Skeletal muscle satellite cell (primary cell): ENCODE measurements around the gene SMIM38.

Experiments used
- H3K27me3 ChIP-seq: 2 replicates; pipeline ENCODE4 v1.7.0; 2013; ENCODE audit warnings: low read length; ENCODE audit not compliant: control insufficient read depth, insufficient read depth
- H3K36me3 ChIP-seq: 2 replicates; pipeline ENCODE4 v1.7.0; 2013; ENCODE audit warnings: mild to moderate bottlenecking, control low read depth, low read length; ENCODE audit not compliant: insufficient read depth
- H3K4me1 ChIP-seq: 2 replicates; pipeline ENCODE4 v1.7.0; 2013; ENCODE audit warnings: low read length; ENCODE audit not compliant: control insufficient read depth, insufficient read depth
- H3K4me2 ChIP-seq: 2 replicates; pipeline ENCODE4 v1.7.0; 2013; ENCODE audit warnings: mild to moderate bottlenecking, low read length
- H3K4me3 ChIP-seq: 2 replicates; pipeline ENCODE4 v1.7.0; 2013; ENCODE audit warnings: low read length
- H3K9ac ChIP-seq: 2 replicates; pipeline ENCODE4 v1.7.0; 2013; ENCODE audit warnings: mild to moderate bottlenecking, low read depth, low read length, moderate library complexity
- H3K9me3 ChIP-seq: replicated peaks from 2 replicates; pipeline ENCODE4 v1.7.0; 2013; ENCODE audit warnings: mild to moderate bottlenecking, control low read depth, low read length

The SMIM38 gene

DNA sequence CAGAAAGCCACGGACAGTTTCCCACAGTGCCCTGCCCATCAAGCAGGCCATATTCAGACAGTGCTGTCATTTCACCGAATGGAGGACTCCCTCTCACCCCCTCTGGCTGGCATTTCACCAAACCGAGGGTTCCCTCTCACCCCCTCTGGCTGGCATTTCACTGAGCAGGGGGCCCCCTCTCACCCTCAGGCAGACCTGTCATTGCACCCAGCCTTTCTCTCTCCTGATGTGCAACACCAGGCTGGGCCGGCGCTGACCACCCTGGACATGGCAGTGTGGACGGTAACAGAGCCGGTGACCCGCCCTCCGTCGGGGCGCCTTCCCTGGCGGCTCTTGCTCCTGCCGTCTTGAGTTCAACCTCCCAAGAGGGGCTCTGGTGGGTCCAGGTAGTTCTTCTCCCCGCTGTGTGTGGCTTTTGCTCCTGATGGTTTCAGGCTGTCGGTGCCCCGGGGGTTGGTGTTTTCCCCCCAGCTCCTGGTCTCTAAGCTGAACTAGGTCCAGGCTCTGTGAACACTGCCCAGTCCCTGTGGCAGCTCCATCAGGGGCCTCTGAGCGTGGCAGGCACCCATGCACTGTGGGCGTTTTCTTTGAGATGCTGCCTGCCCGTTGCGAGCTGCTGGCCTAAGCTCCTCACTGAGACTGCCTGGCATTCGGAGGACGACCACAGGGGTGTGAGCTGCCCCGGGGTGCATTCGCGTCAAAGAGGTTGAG is 46.9 kb downstream of the SMIM38 start:
- no peaks in the 10 kb centered on the region for H3K4me1 ChIP-seq
- no peak overlapping the region for H3K4me3 ChIP-seq
- no peaks in the 10 kb centered on the region for H3K9me3 ChIP-seq
- no peaks in the 10 kb centered on the region for H3K36me3 ChIP-seq
- H3K9ac ChIP-seq, result no peak overlapping the region
- peaks cover 35% of the 10 kb centered on the region for H3K27me3 ChIP-seq
- no peak overlapping the region for H3K4me2 ChIP-seq

DNA sequence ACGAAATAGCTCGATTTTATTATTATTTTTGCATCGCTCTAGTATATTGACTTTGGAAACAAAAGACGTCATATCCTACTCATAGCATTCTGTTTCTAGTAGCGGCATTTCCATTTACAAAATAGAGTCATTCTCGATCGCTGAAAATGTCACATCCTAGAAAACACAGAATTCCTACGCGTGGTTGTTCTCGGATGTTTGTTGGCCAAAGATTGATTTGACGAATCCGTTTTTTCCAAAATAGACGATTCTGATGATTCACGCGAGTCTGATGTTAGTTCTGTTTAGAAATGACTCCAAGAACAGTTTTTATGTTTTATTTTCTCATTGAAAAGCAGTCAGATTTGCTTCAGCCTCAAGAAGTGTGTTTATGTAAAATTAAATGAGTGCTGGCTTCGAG is 47.6 kb downstream of the SMIM38 start:
- H3K9me3 ChIP-seq, result no peaks in the 10 kb centered on the region
- no peak overlapping the region for H3K4me2 ChIP-seq
- H3K9ac ChIP-seq, result no peak overlapping the region
- H3K27me3 ChIP-seq, result peaks cover 32% of the 10 kb centered on the region
- no peaks in the 10 kb centered on the region for H3K4me1 ChIP-seq
- no peak overlapping the region for H3K4me3 ChIP-seq
- no peaks in the 10 kb centered on the region for H3K36me3 ChIP-seq

DNA sequence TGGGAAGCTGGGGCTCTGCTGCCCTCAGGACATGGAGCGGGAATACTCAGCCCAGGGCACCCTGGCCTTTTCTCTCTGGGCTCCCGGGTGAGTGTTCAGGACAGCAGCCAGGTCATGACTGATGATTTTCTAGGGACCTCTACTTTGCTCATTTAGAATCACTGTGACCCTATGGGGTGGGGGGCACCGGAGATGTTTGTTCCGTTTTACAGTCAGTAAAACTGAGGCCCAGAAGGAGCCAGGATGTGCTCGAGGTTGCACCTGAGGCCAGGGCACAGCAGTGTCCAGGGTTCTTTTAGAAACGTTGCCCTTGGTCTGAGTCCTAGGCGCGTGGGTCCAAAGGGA is 48.1 kb downstream of the SMIM38 start:
- peaks cover 27% of the 10 kb centered on the region for H3K27me3 ChIP-seq
- H3K9ac ChIP-seq, result no peak overlapping the region
- no peaks in the 10 kb centered on the region for H3K9me3 ChIP-seq
- H3K4me1 ChIP-seq, result no peaks in the 10 kb centered on the region
- H3K4me3 ChIP-seq, result no peak overlapping the region
- H3K4me2 ChIP-seq, result no peak overlapping the region
- no peaks in the 10 kb centered on the region for H3K36me3 ChIP-seq

DNA sequence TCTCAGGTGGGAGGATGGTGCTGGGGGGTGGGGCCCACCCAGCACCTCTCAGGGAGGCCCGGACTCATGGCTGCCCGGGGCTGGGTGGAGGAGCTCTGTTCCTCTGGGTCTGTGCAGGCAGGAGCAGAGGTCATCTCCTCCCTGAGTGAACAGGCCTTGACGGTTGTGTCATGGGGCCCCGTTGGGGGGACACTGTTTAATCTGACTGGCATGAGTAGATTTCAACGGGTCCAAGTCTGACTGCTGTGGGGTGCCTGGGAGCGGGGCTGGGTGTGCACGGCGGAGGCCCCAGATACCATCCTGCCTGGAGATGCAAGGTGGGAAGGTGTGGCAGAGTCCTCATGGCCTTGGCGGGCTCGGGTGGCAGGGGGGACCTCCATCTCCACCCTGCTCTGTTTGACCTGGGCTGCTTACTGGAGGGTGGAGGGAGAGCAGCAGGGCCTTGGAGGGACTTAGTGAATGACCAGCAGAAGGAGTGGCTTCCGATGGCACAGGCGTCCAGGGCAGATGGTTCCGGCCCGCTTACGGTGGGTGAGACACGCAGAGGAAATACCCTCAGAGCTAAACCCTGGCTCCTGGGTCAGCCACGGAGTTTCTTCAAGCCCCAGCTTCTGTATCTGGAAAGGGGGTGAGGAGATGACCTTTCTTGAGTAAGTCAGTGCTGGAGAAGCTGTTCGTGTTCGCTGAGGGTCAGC is 48.7 kb downstream of the SMIM38 start:
- no peak overlapping the region for H3K9ac ChIP-seq
- H3K36me3 ChIP-seq, result no peaks in the 10 kb centered on the region
- no peaks in the 10 kb centered on the region for H3K4me1 ChIP-seq
- H3K9me3 ChIP-seq, result no peaks in the 10 kb centered on the region
- H3K4me3 ChIP-seq, result no peak overlapping the region
- no peak overlapping the region for H3K4me2 ChIP-seq
- peaks cover 22% of the 10 kb centered on the region for H3K27me3 ChIP-seq

DNA sequence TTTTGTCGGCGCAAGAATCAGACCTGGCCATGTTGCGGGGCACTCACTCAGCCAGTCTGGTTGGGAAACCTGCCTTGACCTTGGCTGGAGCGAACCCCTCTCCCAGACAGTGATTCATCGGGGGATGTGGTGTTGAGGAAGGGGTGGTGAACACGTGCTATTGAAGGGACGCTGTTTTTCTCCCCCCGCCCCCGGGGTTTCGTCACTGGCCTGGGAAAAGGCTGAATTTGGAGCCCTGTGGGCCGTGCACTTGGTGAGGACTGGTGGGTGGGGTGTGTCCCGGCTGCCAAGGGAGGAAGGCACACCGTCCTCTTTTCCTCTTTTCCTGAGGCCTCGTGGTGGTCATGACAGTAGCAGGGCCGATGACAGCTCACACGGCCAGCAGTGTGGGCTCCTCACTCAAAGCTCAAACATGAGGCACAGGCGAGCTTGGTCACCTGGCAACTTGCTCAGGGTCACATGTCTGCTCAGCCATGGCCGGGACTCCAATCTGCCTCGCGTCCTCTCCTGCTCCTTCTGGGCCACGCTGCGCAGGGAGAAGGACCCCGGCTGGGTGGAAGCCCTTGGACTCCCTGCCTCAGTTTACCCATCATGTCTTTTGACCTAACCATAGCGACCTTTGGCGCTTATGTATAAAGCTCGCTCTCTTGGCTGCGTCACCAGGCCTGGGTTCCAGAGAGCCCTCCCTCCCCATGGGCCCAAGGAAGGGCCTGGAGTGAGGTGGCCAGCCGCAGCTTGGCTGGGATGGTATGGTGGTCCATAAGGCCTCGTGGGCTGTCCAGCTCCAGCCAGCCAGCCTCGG is 49.4 kb downstream of the SMIM38 start:
- Histone ChIP-seq H3K36me3 (no peaks in the 10 kb centered on the region), H3K9ac (no peak overlapping the region), H3K4me3 (no peak overlapping the region), H3K4me1 (no peaks in the 10 kb centered on the region), H3K4me2 (no peak overlapping the region), H3K9me3 (no peaks in the 10 kb centered on the region), H3K27me3 (peaks cover 15% of the 10 kb centered on the region)
